Neural cell (in vitro differentiated cells): Measurements from ENCODE around the gene RNF123.

Experiments used
- EP300 ChIP-seq: fragments of 450-650 bp; conservative IDR thresholded peaks from 2 replicates; pipeline ENCODE4 v1.6.1; 2014; ENCODE audit warnings: antibody characterized with exemption, mild to moderate bottlenecking, moderate library complexity; ENCODE audit not compliant: poor library complexity, severe bottlenecking
- POLR2AphosphoS5 ChIP-seq: IDR thresholded peaks from 2 replicates; pipeline ENCODE4 v1.6.1; 2012
- SMC3 ChIP-seq: fragments of 450-650 bp; conservative IDR thresholded peaks from 2 replicates; pipeline ENCODE4 v1.6.1; 2014; ENCODE audit warnings: antibody characterized with exemption, mild to moderate bottlenecking, moderate library complexity; ENCODE audit not compliant: poor library complexity
- TF ChIP-seq, protein P1 (sequence below): fragments of 450-650 bp; IDR thresholded peaks from 2 replicates; pipeline ENCODE4 v1.5.1; 2014; ENCODE audit warnings: antibody characterized with exemption, mild to moderate bottlenecking, moderate library complexity; ENCODE audit not compliant: poor library complexity, severe bottlenecking

DNA sequence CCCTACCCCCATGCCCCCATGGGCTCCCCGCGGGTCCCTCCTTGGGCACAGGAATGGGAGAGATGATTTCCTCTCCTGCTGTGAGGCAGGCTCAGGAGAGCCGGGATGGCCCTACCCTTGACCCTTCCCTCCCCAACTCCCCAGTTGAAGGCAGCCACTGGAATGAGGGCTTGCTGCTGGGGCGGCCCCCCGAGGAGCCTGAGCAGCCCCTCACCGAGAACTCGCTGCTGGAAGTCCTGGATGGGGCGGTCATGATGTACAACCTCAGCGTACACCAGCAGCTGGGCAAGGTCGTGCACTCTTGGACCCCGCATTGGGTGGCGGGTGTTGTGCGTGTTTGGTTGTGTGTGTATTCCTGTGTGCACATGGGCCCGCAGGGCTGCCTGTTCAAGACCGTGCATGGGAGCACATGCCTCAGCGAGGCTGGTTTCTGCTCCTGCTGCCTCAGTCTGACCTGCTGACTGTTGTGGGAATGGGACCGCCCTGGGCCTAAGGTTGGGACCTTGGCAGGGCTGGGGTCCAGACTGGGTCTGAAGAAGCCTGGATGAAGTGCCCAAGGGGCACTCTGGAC is 16.1 kb downstream of the RNF123 start:
- TF ChIP-seq SMC3 (no peak), POLR2AphosphoS5 (no peak), EP300 (no peak)
- TF ChIP-seq, protein P1, sequence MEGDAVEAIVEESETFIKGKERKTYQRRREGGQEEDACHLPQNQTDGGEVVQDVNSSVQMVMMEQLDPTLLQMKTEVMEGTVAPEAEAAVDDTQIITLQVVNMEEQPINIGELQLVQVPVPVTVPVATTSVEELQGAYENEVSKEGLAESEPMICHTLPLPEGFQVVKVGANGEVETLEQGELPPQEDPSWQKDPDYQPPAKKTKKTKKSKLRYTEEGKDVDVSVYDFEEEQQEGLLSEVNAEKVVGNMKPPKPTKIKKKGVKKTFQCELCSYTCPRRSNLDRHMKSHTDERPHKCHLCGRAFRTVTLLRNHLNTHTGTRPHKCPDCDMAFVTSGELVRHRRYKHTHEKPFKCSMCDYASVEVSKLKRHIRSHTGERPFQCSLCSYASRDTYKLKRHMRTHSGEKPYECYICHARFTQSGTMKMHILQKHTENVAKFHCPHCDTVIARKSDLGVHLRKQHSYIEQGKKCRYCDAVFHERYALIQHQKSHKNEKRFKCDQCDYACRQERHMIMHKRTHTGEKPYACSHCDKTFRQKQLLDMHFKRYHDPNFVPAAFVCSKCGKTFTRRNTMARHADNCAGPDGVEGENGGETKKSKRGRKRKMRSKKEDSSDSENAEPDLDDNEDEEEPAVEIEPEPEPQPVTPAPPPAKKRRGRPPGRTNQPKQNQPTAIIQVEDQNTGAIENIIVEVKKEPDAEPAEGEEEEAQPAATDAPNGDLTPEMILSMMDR, result no peak
